Suppressor macrophage (primary cell): ENCODE results near the gene RHOT2.

Experiments used
- DNase-seq, 4 experiments: peaks; one replicate each; pipeline ENCODE4 v3.0.0-alpha.2; 2020 to 2022

RHOT2 gene

DNA sequence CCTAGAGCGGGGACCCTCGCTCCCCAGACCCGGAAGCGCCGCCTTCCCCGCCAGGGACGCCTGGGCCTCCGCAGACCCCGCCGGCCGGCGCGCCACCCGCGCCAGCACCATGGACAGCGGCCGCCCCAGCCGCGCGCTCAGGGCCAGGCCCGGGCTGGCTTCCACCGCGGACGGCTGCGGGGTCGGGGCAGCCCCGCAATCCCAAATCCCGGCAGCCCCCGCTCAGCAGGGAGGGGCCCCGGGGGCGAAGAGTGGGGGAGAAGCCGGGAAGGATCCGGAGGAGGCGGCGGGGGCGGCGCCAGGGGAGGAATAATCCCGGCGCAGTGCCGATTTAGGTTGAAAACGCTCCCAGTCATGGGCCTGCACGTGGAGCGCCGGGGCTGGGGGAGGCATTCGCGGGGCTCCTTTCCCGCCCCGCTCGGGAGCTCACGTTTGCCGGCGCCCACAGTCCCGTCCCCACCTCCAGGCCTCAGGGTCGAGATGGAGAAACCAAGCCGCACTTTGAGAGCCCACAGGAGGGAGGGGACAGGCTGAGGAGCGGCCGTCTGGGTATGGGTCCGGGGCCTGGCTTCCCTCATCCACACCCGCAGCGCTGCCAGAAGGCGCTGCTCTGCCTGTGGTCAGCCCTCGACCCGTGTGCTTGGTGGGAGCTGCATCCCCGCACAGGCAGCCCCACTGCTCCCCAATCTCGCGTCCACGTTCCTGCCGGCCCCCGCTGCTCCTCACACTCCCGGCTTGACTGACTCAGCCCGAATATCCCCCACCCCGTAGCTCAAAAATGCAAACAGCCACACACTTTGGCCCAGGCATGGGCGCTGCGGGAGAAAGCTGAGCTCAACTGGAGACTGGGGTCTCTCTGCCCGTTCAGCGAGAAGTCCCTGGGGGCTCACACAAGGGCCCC, 33.0 kb downstream of the RHOT2 start:
- DNase-seq = peak in 3 of 4 experiments; percentile 32 to 62 (median 51)

DNA sequence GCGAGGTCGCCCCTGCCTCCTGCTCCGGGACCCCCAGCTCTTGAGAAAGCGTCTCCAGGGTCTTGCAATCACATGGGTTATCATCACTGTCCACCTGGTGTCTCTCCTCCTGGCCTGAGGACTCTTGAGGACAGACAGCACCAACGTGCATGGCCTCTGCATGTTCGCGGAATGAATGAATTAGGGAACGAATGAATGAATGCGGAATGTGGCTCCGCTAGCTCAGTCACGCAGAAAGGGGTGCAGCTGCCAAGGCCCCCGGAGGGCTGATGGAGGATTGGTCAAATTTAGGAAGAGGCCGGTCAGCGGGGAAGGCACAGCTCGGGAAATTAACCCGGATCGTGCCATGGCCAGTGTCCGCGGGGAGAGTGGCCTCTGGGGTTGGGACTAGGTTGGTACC, 34.4 kb downstream of the RHOT2 start:
- no peak for DNase-seq

DNA sequence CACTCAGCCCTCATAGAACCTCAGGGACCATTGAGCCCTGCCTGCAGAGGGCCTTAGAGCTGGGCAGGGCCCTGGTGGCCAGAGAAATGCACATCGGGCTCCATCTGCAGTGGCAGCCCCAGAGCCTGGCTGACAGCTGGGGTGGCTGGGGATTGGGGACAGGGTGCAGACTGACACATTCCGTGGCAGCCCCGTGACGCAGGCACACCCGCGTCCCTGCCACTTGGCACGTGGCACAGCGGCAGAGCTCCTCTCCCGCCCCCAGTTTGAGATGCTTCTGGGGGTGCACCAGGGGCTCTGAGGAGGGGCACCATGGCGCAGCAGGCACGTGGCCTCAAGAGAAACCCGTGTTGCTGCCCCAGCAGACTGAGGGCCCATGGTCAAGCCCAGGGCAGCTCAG, 35.5 kb downstream of the RHOT2 start:
- no peak for DNase-seq

DNA sequence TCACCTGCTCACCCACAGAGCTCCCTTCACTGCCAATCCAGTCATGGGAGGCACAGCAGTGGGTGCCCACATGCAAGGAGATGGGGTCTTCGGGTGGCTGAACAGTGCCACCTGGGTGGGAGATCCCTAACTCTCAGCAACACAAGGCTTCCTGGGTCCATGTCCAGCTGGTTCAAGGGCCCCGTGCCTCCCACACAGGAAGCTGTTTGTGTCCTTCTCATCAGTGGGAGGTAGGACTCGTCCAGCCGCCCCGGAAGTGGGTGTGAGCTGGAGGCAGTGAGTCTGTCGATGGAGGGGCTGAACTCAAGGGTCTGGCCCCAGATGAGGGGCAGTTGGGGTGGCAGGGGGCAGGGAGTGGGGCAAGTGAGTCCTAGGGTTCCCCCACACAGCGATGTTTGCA, 36.1 kb downstream of the RHOT2 start:
- no peak for DNase-seq

DNA sequence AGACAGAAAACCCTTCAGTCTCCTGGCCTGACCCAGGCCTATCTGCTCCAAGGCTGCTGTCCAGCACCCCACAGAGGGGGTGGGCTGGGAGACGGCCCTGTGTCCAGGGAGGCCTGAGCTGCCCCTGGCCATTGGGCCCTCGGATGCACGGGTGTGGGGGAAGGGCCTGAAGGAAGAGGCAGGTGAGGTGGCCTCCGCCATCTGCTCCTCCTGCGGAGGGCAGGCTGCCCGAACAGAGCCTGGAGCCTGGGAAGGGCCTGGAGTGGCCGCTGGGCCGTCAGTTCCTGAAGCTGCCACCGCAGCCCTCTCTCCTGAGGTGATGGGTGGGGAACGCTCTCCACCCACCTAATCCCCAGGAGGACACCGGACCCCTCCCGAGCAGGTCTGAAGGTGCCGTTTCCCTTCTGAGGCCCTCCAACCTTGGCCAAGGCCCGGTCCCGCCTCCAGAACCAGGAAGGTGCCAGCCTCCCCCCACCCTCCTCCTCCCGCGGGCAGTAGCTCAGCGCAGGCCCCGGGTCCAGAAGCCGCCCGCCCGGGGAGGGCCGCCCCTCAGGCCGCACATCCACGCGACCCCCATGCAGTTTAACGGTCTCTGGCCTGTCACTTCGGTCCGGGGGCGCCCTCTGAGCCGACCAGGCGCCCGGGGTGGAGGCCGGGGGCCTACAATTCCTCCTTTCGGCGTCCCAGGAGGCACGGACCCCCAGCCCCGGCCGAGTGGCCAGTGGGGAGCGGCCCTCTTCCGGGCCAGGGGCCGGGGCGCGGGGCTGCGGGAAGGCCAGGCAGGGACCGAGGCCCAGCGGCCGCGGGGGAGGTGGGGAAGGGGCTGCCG, 36.8 kb downstream of the RHOT2 start:
- no peak for DNase-seq

DNA sequence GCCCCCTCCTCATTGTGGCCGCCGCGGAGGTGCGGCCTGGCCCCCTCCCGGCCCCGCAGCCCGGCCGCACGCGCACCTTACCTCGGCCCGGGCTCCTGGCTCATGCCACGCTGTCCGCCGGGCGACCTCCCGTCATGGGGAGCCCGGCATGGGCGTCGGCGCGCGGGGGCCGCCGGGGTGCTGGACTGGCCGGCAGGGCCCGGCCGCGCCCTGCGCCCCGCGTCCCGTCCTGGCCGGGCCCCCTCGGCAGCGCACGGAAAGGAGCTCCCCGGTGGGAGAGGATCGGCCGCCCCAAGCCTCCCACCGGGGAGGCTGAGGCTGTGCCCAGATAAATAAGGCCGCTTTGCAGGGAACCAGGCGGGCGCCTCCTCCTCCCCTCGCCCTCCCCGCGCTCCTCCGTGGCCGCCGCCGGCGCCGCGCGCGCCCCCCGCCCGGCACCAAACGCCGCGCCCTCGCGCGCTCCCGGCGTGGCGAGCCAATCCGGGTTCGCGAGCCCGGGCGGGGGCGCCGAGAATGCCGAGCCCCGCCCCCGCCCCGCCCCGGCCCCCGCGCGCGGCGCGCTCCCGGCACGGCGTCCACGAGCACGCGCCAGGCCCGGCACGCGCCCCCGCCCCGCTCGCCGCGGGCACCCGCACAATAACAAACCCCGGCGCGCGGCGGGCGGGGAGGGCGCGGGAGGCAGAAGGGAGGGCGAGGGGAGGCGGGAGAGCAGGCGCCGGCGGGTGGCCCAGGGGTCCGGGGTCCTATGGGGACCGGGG, 37.7 kb downstream of the RHOT2 start, which contains the start of gene FBXL16:
FBXL16 (minus strand) TSS at position 371 of the 758 bp plus-strand sequence. CDS start 8,396 bp downstream, outside the sequence.
- peak in 1 of 4 experiments; percentile 34 for DNase-seq

DNA sequence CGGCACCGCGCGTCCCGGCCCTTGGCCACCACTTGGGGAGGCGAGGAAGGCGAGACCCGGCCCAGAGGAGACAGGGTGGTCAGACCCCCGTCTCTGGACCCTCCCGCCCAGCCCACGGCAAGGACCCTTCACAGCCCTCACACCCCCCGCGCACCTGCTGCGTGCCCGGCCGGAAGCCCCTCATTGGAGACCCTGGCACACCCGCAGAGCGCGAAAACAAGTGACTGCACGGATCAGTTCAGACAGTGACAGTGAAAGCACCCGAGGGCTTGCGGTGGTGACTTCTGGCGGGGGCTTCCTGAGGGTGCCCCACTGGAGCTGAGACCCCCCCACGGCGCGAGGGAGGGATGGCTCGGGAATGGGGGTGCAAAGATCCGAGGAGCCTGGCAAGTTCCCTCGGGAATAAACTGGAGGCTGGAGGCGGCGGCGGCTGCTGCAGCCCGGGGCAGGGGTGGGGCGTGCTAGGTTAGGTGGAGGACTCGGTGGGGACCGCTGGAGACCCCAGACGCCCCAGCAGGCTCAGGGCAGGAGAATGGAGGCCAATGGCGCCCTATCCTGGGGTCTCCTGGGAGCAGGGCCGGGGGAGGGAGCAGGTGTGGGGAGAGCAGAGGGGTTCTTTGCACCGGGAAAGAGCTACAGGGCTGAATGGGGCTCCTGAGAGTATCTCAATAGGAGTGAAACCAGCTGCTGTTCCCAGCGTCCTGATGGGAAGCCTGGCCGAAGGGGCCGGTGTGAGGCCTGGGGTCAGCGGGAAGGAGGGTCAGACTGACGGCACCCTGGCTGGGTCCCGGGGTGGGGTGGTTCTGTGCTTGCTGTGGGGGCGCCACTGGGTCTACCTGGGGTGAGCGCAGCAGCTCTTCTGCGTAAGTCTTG, 38.5 kb downstream of the RHOT2 start:
- DNase-seq = no peak

DNA sequence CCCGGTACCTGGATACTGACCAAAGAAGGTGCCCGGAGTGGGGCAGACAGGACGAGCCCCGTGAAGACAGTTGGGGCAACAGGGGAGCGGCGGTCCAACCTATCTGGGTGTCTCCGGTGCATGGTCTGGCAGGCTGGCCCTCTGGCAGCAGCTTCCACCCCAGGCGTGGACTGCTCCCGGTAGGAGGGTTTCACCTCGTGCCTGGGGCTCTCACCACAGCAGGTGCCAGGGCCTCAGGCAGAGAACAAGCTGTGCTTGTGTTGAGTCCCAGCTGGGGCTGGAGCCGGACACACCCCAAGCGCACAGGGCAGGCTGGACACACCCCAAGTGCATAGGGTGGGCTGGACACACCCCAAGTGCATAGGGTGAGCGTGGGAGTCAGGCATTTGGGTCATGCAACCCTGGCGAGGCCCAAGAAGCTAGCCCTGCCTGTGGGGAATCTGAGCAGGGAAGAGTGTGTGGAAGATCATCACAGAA, 39.2 kb downstream of the RHOT2 start:
- no peak for DNase-seq

DNA sequence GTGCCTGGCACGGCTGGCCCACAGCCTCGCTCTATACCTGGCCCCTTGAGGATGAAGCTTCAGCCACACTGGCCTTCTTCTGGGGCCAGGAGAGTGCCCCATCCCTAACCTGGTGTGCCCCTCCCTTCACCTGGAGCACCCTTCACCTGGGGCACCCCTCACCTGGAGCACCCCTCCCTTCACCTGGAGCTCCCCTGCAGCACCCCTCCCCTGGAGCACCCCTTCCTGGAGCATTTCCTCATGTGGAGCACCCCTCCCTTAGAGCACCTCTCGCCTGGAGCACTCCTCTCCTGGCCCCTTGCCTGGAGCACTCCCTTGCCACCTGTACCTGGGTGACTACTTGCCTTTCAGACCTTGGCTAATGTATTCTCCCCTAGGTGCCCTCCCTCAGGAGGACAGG, 40.1 kb downstream of the RHOT2 start:
- DNase-seq = no peak

DNA sequence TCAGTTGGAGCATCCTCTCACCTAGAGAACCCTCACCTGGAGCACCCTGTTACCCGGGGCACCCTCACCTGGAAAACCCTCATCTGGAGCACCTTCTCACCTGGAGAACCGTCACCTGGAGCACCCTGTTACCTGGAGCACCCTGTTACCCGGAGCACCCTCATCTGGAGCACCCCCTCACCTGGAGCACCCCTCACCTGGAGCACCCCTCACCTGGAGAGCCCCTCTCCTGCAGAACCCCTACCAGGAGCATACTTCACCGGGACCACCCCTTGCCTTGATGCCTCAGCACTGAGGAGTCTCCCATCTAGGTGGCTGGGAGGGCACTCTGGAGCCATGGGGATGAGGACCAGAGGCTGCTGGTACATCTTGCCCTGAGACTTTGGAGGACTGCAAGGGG, 41.0 kb downstream of the RHOT2 start:
- no peak for DNase-seq

DNA sequence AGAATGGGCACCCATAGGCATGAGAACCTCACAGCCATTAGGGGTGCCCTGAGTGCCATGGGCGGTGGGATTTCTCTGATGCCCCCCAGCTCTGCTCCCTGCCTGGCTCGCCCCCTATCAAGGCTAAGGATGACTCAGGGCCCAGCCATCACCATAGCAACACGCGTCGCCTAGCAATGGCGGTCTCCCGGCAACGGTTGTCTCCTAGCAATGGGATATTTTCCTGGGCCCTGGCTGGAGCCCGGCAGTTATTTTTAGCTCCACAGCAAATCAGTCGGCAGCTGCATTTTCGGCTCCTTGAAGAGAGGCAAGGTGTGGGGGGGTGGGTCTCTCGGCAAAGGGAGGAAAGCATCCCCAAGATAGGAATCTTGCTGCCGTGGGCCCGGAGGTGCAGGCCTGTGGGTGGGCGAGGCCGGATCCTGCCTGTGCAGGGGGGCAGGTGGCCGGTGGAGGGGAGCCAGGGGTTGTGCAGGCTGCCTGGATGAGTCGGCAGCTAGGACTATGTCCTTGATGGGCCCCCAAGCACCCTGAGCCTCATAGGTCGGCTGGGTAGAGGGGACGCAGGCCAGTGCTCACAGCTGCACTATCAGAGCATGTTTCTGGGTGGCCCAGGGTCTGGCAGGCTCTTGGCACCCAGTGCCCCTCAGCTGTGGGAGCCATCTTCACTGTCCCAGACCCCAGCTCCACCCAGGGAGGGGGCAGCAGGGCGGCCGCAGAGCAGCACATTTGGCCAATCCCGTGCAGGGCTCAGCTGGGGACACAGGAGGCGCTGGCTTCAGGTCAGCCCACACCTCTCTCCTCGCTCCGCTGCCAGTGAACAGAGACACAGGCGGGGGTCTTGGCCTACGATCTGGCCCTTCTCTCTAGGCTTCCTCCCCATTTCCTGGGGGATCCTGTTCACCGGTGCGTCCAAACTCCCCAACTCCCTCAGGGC, 41.9 kb downstream of the RHOT2 start:
- peak in 1 of 4 experiments; percentile 16 for DNase-seq

DNA sequence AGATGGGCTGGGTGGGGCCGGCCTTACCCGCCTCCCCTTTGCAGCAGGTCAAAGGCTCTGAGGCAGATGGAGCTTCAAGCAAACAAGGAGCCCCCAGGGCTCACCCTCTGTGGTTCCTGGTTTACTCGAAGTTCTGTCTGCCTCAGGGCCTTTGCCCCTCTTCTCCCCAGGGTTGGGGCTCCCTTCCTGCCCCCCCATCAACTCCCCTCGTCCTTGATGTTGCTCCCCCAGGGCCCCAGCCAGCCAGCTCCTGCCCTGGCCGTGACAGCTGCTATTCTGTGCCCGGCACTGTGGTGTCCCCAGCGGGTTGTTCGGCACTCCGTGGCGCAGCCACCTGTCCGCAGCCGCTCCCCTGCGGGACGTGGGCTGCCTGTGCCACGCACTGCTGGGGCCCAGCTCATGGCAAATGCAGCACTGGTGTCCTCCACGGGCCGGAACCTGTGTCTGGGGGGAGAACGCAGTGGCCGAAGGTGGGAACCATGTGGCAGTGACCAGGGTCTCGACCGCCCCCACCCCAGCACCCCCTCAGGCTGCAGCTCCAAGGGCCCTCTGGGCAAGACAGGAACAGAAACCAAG, 42.7 kb downstream of the RHOT2 start:
- no peak for DNase-seq

DNA sequence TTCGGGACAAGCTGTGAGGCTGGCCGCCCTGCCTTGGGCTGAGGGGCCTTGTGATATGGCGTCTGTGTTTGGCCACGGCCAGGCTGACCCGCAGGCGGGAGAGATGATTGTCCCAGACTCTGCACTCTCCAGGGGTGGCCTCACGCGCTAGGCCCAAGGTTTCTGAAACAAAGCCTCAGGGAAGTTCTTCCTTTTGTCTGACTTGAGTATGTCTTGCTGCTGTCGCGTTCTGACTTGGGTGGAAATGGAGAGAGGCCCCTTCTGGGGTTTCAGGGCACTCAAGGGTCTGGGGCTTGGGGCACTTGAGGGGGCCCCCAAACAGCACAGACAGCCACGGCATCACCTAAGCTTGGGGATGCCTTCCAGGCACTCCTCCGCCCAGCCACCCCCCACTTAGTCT, 43.2 kb downstream of the RHOT2 start:
- no peak for DNase-seq

DNA sequence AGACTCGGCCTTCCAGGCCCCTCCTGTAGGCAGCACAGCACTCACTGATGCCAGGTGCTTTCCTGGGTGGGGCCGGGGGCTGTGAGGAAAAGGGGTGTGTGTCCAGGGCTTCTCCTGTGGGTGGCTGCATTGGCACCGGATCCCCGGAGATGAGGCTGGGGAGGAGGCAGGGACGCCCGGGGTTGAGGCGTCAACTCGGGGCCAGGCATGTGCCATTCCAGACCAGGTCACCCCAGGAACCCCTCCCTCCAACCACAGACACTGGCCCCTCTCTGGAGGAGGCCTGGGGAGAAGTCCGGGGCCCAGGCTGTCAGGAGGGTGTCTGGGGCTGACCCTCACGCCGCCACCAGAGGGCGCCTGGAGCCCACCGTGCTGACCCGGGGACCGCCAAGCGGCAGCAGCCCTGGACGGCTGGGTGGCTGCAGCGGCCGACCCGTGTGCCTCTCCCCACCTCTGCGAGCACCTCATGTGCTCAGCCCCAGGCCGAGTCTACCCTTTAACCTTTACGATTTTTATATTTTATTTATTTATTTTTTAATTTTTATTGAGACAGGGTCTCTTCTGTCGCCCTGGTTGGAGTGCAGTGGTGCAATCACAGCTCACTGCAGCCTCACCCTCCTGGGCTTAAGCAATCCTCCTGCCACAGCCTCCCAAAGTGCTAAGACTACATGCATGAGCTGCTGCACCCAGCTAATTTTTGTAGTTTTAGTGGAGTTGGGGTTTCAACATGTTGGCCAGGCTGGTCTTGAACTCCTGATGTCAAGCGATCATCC, 43.8 kb downstream of the RHOT2 start:
- DNase-seq = peak; percentile 80 to 93 (median 89)

DNA sequence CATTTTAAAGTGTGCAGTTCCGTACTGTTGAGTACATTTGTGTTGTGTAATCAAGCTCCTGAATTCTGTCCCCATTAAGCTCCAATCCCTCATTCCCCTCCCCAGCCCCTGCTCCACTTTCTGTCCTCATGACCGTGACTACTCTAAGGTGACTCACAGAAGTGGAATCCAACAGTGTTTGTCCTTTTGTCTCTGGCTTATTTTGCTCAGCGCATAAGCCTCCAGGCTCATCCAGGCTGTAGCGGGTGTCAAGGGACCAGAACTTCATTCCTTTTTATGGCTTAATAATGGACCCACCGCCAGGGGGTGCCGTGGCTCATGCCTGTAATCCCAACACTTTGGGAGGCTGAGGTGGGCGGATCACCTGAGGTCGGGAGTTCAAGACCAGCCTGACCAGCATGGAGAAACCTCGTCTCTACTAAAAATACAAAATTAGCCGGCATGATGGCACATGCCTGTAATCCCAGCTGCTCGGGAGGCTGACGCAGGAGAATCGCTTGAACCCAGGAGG, 44.9 kb downstream of the RHOT2 start:
- DNase-seq = peak; percentile 61 to 82 (median 72)

DNA sequence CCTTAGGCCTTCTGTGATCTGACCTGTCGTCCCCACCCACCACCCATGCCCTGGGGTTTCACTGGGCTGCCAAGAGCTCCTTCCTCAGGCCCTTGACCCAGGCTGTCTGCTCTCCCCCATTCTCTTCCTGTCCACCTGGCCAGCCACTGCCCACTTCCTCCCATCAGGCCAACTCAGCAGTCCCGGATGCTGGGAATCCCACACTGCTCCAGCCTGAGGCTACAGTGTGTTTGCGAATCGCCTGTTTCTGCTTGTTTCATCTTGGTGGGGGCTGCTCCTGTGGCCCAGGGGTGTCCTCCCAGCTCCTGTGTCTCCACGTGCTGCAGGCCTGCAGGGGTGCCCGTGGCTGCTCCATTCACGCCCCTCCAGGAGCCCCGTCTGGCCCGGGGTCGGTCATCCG, 46.1 kb downstream of the RHOT2 start:
- no peak for DNase-seq

DNA sequence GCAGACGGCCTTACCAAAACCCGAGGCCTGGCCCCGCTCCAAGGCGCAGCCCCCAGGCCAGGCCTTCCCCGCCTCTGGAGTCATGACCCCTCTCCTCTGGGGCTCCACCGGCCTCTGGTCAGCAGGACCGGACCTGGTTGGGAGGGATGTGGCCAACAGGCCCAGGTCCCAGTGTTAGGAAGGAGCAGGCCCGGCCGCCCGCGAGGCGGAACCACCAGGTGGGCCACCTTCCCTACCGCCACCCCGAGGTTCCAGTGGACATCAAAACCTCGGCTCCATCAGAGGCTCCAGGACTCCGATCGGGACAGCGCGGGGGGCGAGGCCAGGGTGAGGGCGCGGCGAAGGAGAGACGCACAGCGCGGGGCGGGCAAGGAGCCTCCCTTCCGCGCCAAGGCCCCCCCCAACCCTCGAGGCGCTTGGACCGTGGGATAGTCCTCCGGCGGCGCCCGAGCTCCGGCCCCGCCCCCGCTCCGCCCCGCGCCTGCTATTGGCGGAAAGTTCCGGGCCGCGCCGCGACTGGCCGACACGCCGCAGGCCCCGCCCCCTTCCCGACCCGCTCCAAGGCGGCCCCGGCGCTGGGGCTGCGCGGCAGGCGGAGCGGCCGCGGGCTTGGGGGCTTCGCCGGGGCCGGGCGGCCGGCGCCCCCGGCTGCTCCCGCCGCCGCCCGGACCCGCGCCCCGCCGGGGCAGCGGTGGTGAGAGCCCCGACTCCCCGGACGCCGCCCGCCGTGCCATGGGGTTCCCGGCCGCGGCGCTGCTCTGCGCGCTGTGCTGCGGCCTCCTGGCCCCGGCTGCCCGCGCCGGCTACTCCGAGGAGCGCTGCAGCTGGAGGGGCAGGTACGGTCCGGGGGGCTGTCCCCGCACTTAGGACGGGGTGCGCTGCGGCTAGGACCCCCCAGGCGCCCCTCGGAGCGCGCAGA, 46.9 kb downstream of the RHOT2 start, which contains the start of gene METRN:
METRN (plus strand) TSS at position 561 of the 919 bp plus-strand sequence; CDS start at position 733, 172 bp downstream.
- DNase-seq = peak; percentile 88 to 97 (median 93)
